Central memory CD8-positive, alpha-beta T cell (primary cell): ENCODE data around the gene PLCB1.

Source experiments
- ATAC-seq: fragments of 150-1000 bp; cut with Tn5 transposase; replicated peaks from 2 replicates; pipeline ENCODE4 v1.10.0; 2022; ENCODE audit warnings: mild to moderate bottlenecking, moderate FRiP score, moderate number of reproducible peaks; ENCODE audit not compliant: poor library complexity, severe bottlenecking; ENCODE audit errors: extremely low read depth
- DNase-seq, 2 donors: peaks; one replicate each; pipeline ENCODE4 v3.0.0; 2021; ENCODE audit warnings: low spot score in 2 of 2
- H3K27ac Mint-ChIP-seq: one replicate; pipeline ENCODE4 v1.8.0; 2022; ENCODE audit warnings: low read depth, mild to moderate bottlenecking, moderate library complexity, mixed read lengths
- H3K27me3 Mint-ChIP-seq: one replicate; pipeline ENCODE4 v1.8.0; 2022; ENCODE audit warnings: mixed read lengths
- H3K36me3 Mint-ChIP-seq: one replicate; pipeline ENCODE4 v1.8.0; 2022; ENCODE audit warnings: mild to moderate bottlenecking, moderate library complexity, mixed read lengths; ENCODE audit not compliant: insufficient read depth
- H3K4me1 Mint-ChIP-seq: one replicate; pipeline ENCODE4 v1.8.0; 2022; ENCODE audit warnings: mixed read lengths
- H3K4me3 Mint-ChIP-seq: one replicate; pipeline ENCODE4 v1.8.0; 2022; ENCODE audit warnings: mild to moderate bottlenecking, moderate library complexity, mixed read lengths
- H3K9me3 Mint-ChIP-seq: one replicate; pipeline ENCODE4 v1.8.0; 2022; ENCODE audit warnings: mixed read lengths

PLCB1 gene

DNA sequence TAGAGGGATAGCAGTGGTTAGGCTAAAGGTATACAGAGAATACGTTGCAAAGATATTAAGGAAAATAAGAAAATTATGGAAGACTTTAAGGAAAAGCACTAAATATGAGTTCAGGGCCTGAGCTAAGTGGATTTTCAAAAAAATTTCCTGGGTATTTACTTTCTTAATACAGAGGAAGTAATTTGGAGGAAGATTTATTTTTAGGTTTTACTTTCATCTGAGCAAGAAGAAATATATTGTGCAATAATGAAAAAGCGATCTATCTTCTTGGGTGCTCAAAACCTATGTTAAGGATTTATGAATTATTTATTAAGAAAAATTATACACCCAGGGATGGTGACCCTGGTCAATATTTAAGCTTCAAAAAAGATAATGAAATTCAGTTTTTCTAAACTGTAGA, 224.7 kb downstream of the PLCB1 start:
- no peaks in the 10 kb centered on the region for H3K9me3 Mint-ChIP-seq
- H3K4me1 Mint-ChIP-seq: peaks cover 4% of the 10 kb centered on the region
- H3K36me3 Mint-ChIP-seq: peaks cover 4% of the 10 kb centered on the region
- H3K4me3 Mint-ChIP-seq: no peak overlapping the region
- no peak overlapping the region for H3K27ac Mint-ChIP-seq
- ATAC-seq: no peak
- DNase-seq: no peak
- no peaks in the 10 kb centered on the region for H3K27me3 Mint-ChIP-seq

DNA sequence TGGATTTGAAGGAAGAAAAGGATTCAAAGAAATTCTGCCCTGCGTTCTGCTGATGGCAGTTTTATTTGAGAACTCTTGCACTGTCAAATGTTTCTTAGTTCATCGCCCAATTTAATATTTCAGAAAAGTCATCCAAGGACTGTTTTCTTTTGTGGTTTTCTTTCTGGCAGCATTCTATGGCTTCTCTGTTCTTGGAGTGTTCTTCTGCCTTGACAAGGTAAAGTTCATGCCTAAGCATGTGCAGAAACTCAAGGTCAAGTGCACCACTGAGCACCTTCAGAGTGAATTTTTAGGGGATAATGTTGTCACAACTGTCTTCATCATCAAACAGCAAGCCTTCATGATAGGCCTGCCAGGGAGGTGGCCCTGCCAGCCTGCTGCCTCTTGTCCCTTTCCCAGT, 225.6 kb downstream of the PLCB1 start:
- no peaks in the 10 kb centered on the region for H3K27me3 Mint-ChIP-seq
- ATAC-seq (no peak), DNase-seq (no peak)
- H3K4me1 Mint-ChIP-seq: peaks cover 4% of the 10 kb centered on the region
- H3K4me3 Mint-ChIP-seq: no peak overlapping the region
- no peaks in the 10 kb centered on the region for H3K9me3 Mint-ChIP-seq
- H3K27ac Mint-ChIP-seq: peak overlapping the region; percentile 49
- H3K36me3 Mint-ChIP-seq: peaks cover 4% of the 10 kb centered on the region

DNA sequence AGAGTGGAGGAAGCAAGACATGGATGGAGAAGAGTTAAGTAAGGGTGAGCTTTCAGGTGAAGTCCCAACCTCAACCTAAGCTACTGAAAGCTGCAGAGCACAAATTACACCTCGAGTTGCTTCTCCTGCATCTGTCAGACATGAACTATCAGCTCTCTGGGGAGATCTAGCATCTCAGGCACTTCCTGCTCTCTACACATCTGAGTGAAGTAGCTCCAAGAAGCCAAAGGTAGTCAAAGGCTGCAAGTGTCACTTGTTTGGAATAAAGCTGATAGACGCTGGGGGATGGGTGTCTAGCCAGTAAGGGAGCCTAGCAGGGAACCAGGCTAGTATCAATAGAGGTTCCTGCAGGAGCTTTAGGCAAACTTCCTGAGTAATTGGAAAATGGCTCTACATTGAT, 228.0 kb downstream of the PLCB1 start:
- no peak overlapping the region for H3K27ac Mint-ChIP-seq
- no peak for DNase-seq
- no peaks in the 10 kb centered on the region for H3K9me3 Mint-ChIP-seq

GRCh38 chr20:8361006-8361652, 229.1 kb downstream of the PLCB1 start:
- Mint-ChIP-seq H3K9me3 (no peaks in the 10 kb centered on the region), H3K27me3 (no peaks in the 10 kb centered on the region)
- no peak for ATAC-seq

More for the DNA sequence above, 228.0 kb downstream of the PLCB1 start:
- H3K36me3 Mint-ChIP-seq: peaks cover 4% of the 10 kb centered on the region
- peaks cover 4% of the 10 kb centered on the region for H3K4me1 Mint-ChIP-seq
- no peak overlapping the region for H3K4me3 Mint-ChIP-seq
- ATAC-seq: no peak
- no peaks in the 10 kb centered on the region for H3K27me3 Mint-ChIP-seq

DNA sequence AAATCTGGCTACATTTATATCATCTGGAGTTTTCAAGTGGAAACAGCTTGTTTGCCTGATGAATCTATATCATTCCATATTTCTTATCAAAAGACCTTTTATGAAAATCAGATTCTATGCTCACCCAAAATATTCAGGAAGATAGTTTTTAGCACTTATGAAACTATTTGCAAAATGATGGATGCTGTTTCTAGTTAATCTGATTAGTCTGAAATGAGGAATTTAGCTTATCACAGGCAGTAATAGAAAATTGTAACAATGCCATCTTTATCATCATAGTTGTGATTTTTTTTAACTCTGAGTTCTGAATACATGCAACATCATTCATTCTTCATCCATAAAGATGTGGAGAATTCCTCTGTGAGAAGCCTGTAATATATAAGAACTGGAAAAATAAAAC, 229.7 kb downstream of the PLCB1 start:
- Mint-ChIP-seq H3K27ac (no peak overlapping the region), H3K4me3 (no peak overlapping the region), H3K36me3 (peaks cover 4% of the 10 kb centered on the region), H3K9me3 (no peaks in the 10 kb centered on the region), H3K4me1 (peaks cover 4% of the 10 kb centered on the region), H3K27me3 (no peaks in the 10 kb centered on the region)
- no peak for DNase-seq
- no peak for ATAC-seq

More at GRCh38 chr20:8361006-8361652, 229.1 kb downstream of the PLCB1 start:
- Mint-ChIP-seq H3K27ac (no peak overlapping the region), H3K4me3 (no peak overlapping the region), H3K36me3 (peaks cover 4% of the 10 kb centered on the region), H3K4me1 (peaks cover 4% of the 10 kb centered on the region)
- no peak for DNase-seq

DNA sequence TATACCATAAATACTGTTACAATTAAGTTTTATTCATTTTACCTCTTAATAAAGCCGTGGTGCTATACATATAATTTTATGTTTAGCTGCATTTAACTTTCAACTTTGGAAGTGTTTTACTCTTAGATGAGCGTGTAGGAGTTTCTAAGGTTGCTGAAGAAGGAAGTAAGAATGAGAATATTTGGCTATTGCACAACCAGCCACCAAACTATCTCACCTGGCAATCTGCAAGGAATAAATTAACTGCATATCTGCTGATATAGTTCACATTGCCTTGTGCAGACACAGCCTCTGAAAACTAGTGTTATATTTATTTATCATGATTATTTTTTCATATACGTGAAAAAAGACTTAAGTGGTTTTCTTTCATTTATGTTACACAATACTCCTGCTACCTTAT, 230.4 kb downstream of the PLCB1 start:
- no peak for DNase-seq
- Mint-ChIP-seq H3K36me3 (peaks cover 4% of the 10 kb centered on the region), H3K4me3 (no peak overlapping the region), H3K27ac (no peak overlapping the region), H3K9me3 (no peaks in the 10 kb centered on the region), H3K4me1 (peaks cover 4% of the 10 kb centered on the region), H3K27me3 (no peaks in the 10 kb centered on the region)
- no peak for ATAC-seq

DNA sequence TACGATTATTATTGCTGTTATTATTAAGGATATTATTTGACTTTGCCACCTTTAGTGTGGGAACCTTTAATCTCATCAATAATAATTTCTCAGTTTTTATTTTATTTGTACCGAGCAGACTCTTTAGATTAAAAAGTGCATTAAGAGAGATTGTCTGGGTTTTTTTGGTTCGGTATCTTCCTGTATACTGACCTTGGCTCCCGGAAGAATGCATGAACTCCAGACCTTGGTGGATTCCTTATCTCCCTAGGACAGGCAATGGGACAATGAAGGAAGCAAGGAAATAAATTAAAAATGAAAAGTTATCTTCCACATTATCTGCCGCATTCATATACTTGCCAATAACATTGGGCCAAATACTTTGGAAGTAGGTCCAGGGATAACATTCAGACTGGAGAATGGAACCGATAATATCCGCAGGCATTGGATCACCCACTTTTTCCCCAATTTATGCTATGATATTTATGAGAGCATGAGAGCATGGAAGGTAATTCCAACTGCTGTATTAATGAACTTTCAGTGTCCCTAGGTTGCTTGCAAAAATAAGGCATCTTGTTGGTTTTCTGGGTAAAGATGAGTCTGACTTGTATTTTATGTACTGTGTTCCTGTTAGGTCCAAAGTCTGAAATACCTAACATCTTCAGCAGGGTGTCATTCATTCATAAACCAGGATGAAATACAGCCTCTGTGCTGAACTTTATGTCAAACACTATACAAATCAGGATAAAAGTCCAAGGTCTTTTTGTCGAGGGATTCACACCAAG, 232.1 kb downstream of the PLCB1 start:
- DNase-seq (no peak), ATAC-seq (no peak)
- H3K27me3 Mint-ChIP-seq: no peaks in the 10 kb centered on the region
- H3K4me1 Mint-ChIP-seq: peaks cover 7% of the 10 kb centered on the region
- H3K36me3 Mint-ChIP-seq: peaks cover 4% of the 10 kb centered on the region
- H3K27ac Mint-ChIP-seq: no peak overlapping the region
- no peak overlapping the region for H3K4me3 Mint-ChIP-seq
- H3K9me3 Mint-ChIP-seq: no peaks in the 10 kb centered on the region

DNA sequence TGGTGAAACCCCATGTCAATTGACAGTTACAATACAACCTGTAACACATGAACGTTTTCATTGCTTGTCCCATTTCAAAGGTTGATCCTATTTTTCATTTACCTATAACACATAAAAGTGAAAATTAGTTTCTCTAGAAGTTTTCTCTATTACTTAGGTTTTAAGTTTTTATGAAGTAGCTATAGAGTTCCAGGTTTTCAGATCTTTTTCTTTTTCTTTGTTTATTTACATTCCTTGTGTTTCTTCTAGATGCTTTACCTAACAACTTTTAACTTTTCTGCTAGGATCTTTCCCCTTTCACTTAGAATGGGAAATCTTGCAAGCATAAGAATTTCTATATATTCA, 232.6 kb downstream of the PLCB1 start:
- H3K36me3 Mint-ChIP-seq: peaks cover 4% of the 10 kb centered on the region
- ATAC-seq: no peak
- no peaks in the 10 kb centered on the region for H3K9me3 Mint-ChIP-seq
- H3K4me3 Mint-ChIP-seq: no peak overlapping the region
- no peak overlapping the region for H3K27ac Mint-ChIP-seq
- no peaks in the 10 kb centered on the region for H3K27me3 Mint-ChIP-seq
- H3K4me1 Mint-ChIP-seq: peaks cover 10% of the 10 kb centered on the region
- no peak for DNase-seq

GRCh38 chr20:8365634-8366033, 233.6 kb downstream of the PLCB1 start:
- H3K27me3 Mint-ChIP-seq: no peaks in the 10 kb centered on the region
- H3K4me1 Mint-ChIP-seq: peaks cover 12% of the 10 kb centered on the region
- H3K4me3 Mint-ChIP-seq: no peak overlapping the region
- peaks cover 2% of the 10 kb centered on the region for H3K36me3 Mint-ChIP-seq
- ATAC-seq (no peak), DNase-seq (no peak)
- no peaks in the 10 kb centered on the region for H3K9me3 Mint-ChIP-seq
- no peak overlapping the region for H3K27ac Mint-ChIP-seq

GRCh38 chr20:8366303-8366923, 234.3 kb downstream of the PLCB1 start:
- peaks cover 15% of the 10 kb centered on the region for H3K4me1 Mint-ChIP-seq
- DNase-seq (no peak), ATAC-seq (no peak)
- H3K27me3 Mint-ChIP-seq: no peaks in the 10 kb centered on the region
- H3K9me3 Mint-ChIP-seq: no peaks in the 10 kb centered on the region
- no peak overlapping the region for H3K4me3 Mint-ChIP-seq
- no peak overlapping the region for H3K27ac Mint-ChIP-seq
- peaks cover under 1% of the 10 kb centered on the region for H3K36me3 Mint-ChIP-seq

DNA sequence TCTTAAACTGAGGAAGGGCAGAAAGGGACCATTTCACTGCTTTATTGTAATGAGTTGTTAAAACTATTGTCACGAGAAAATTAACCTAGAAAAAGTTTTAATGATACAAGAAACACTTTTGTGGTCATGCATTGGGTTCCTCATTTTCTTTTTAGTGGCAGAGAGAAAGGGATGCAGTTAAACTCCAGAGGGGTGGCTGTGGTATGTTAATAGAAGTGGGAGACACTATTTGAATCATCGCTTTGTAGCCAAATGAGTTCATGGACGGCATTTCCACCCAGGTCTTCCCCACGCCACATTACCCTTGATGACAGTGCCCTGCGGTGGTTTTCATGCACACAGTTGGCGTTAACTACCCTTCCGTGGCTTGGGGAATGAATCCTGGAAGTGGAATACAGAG, 235.6 kb downstream of the PLCB1 start:
- peaks cover 2% of the 10 kb centered on the region for H3K36me3 Mint-ChIP-seq
- no peak for ATAC-seq

GRCh38 chr20:8368670-8369069, 236.6 kb downstream of the PLCB1 start:
- H3K36me3 Mint-ChIP-seq: peaks cover 2% of the 10 kb centered on the region
- H3K4me1 Mint-ChIP-seq: peaks cover 21% of the 10 kb centered on the region
- no peaks in the 10 kb centered on the region for H3K9me3 Mint-ChIP-seq
- no peak overlapping the region for H3K27ac Mint-ChIP-seq
- no peaks in the 10 kb centered on the region for H3K27me3 Mint-ChIP-seq
- no peak overlapping the region for H3K4me3 Mint-ChIP-seq
- DNase-seq (no peak), ATAC-seq (no peak)

More for the DNA sequence above, 235.6 kb downstream of the PLCB1 start:
- Mint-ChIP-seq H3K27ac (no peak overlapping the region), H3K4me3 (no peak overlapping the region), H3K27me3 (no peaks in the 10 kb centered on the region), H3K4me1 (peaks cover 15% of the 10 kb centered on the region), H3K9me3 (no peaks in the 10 kb centered on the region)
- no peak for DNase-seq

DNA sequence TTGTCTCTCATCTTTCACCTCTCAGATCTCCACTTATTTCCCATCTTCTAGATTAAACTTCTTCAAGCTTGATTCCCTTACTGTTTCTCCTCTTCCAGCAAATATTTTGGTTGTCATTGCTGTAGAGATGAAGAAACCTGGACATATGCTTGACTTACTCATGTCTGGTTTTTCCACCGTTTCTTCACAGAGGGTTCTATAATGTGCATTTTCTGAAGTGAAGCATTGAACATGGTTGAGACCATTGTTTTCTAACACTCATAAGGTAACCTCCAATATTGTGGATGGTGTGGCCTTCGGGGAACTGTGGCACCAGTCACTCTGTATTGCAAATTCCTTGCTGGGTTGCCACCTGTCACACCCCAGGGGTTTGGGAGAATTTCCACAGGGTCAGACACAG, 237.2 kb downstream of the PLCB1 start:
- H3K27ac Mint-ChIP-seq: no peak overlapping the region
- H3K9me3 Mint-ChIP-seq: no peaks in the 10 kb centered on the region
- peaks cover 2% of the 10 kb centered on the region for H3K36me3 Mint-ChIP-seq
- DNase-seq: no peak
- ATAC-seq: no peak
- peaks cover 22% of the 10 kb centered on the region for H3K4me1 Mint-ChIP-seq
- no peak overlapping the region for H3K4me3 Mint-ChIP-seq
- H3K27me3 Mint-ChIP-seq: no peaks in the 10 kb centered on the region
